ENCODE measurements around the gene DIRAS3.

The DIRAS3 gene, protein sequence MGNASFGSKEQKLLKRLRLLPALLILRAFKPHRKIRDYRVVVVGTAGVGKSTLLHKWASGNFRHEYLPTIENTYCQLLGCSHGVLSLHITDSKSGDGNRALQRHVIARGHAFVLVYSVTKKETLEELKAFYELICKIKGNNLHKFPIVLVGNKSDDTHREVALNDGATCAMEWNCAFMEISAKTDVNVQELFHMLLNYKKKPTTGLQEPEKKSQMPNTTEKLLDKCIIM

DNA sequence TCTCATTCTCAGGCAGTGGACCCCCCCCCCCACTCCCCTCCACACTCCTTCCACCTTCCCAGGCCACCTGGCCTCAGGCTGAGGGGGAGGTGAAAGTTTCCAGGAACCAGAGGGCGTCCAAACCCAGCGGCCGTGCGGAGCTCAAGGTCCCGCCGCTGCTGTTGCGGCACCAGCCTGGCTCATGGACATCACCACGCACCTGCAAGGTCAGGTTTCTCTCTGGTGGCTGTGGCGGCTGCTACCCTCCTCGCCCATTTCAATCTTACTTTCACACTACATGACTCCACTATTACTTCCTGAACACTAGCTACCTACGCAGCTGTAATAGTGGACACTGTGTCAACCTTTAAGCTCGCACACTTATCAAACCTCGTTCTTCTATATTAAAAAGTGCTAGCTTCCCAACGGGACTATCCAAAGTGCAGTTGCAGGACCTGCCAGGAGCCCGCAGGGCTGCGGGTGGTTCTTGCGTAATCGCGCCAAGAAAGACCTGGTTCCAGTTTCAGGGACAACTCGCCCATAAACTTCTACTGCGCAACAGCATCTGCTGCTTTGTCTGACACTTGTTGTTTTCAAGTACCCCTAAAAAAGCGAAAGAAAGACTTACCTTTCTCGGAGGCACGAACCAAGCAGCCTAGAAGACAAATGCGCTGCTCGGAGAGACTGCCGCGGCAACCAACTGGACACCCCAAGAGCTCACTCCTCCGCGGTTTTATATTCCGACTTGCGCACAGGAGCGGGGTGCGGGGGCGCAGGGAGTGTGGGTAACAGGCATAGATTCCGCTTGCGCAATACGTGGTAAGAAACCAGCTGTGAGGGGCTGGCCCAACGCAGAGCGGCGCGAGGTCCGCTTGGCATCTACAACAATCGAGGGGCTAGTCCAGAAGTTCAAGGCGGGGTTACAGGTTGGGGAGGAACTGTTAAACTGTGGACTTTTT lies at the start of gene DIRAS3:
Gene DIRAS3 (minus strand): TSS at position 687 of the 938 bp plus-strand sequence. CDS start 3,330 bp downstream, outside the sequence.
- Histone ChIP-seq H3K36me3 (ENCODE audit: control insufficient read depth, low read length) (no peaks in the 10 kb centered on the region), H3K4me3 (ENCODE audit: low read length) (no peak within 1 kb of the TSS), H3K4me2 (ENCODE audit: low read length) (no peak within 1 kb of the TSS)

DNA sequence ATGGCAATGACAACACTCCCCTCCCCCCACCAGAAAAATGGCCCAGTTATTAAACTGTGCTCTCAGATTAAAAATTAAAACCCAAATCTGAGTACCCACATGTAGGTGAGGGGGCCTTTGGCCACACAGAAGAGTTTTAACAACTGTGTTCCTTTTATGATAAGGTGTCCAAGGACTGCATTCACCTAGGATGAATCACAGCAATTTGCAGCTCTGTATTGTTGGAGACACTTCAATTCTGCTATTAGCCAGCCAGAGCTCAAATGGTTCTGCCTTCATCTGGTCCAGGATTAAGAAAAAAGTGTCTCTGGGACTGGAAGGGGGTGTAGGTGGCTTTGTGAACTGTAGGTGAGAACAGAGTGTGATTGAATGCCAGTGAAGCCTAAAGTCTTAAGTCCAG lies 43.3 kb upstream of the DIRAS3 start:
- Histone ChIP-seq H3K27ac (ENCODE audit: low read depth, low read length) (no peak overlapping the region), H3K4me1 (ENCODE audit: control insufficient read depth, low read length) (no peaks in the 10 kb centered on the region), H3K9me2 (replicated peaks; ENCODE audit: control insufficient read depth, low read length) (no peaks in the 10 kb centered on the region), H3K79me2 (ENCODE audit: control insufficient read depth, low read length) (no peaks in the 10 kb centered on the region), H3K9me3 (ENCODE audit: control insufficient read depth, insufficient read depth, low read length) (no peaks in the 10 kb centered on the region), H3K27me3 (ENCODE audit: control insufficient read depth, low read length) (no peaks in the 10 kb centered on the region), H3K4me2 (ENCODE audit: low read length) (no peak overlapping the region), H4K20me1 (ENCODE audit: control insufficient read depth, insufficient read depth, low read depth, low read length) (no peaks in the 10 kb centered on the region), H3F3A (ENCODE audit: control insufficient read depth, insufficient read depth) (no peaks in the 10 kb centered on the region), H3K36me3 (ENCODE audit: control insufficient read depth, low read length) (no peaks in the 10 kb centered on the region), H3K4me3 (ENCODE audit: low read length) (no peak overlapping the region)
- TF ChIP-seq, protein P1, sequence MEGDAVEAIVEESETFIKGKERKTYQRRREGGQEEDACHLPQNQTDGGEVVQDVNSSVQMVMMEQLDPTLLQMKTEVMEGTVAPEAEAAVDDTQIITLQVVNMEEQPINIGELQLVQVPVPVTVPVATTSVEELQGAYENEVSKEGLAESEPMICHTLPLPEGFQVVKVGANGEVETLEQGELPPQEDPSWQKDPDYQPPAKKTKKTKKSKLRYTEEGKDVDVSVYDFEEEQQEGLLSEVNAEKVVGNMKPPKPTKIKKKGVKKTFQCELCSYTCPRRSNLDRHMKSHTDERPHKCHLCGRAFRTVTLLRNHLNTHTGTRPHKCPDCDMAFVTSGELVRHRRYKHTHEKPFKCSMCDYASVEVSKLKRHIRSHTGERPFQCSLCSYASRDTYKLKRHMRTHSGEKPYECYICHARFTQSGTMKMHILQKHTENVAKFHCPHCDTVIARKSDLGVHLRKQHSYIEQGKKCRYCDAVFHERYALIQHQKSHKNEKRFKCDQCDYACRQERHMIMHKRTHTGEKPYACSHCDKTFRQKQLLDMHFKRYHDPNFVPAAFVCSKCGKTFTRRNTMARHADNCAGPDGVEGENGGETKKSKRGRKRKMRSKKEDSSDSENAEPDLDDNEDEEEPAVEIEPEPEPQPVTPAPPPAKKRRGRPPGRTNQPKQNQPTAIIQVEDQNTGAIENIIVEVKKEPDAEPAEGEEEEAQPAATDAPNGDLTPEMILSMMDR (IDR thresholded peaks at IDR 0.05; ENCODE audit: low read depth, low read length, poor library complexity, severe bottlenecking) = no peak
- no peak for TF ChIP-seq EZH2phosphoT487 (IDR thresholded peaks at IDR 0.05; ENCODE audit: borderline replicate concordance, low read length)

More for the DNA sequence above, at the start of gene DIRAS3:
- TF ChIP-seq, protein P1 (IDR thresholded peaks at IDR 0.05; ENCODE audit: low read depth, low read length, poor library complexity, severe bottlenecking) = no peak
- TF ChIP-seq EZH2phosphoT487 (IDR thresholded peaks at IDR 0.05; ENCODE audit: borderline replicate concordance, low read length) = no peak
- Histone ChIP-seq H3K9me2 (replicated peaks; ENCODE audit: control insufficient read depth, low read length) (no peaks in the 10 kb centered on the region), H4K20me1 (ENCODE audit: control insufficient read depth, insufficient read depth, low read depth, low read length) (no peaks in the 10 kb centered on the region), H3F3A (ENCODE audit: control insufficient read depth, insufficient read depth) (no peaks in the 10 kb centered on the region), H3K4me1 (ENCODE audit: control insufficient read depth, low read length) (no peaks in the 10 kb centered on the region), H3K9me3 (ENCODE audit: control insufficient read depth, insufficient read depth, low read length) (no peaks in the 10 kb centered on the region), H3K27me3 (ENCODE audit: control insufficient read depth, low read length) (no peaks in the 10 kb centered on the region), H3K79me2 (ENCODE audit: control insufficient read depth, low read length) (no peaks in the 10 kb centered on the region), H3K27ac (ENCODE audit: low read depth, low read length) (no peak within 1 kb of the TSS)

DNA sequence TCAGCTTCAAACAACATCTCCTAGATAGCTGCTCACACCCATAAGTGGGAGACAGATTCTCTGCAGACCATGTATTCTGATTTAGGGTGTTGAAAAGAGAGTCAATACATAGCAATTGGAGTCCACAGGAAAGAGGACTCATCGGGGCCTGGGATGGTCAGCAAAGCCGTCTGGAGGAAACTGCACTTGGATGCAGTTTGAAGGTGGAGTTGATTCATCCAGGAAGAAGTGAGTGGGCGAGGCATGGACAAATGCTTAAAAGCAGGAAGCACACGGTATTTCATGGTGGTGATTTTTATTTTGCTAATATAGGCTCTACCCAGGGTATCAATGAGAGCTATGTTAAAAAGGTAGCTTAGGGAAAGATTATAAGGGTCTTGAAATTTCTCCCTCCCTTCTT lies 36.8 kb upstream of the DIRAS3 start:
- no peaks in the 10 kb centered on the region for H4K20me1 ChIP-seq (ENCODE audit: control insufficient read depth, insufficient read depth, low read depth, low read length)
- no peaks in the 10 kb centered on the region for H3K79me2 ChIP-seq (ENCODE audit: control insufficient read depth, low read length)
- H3F3A ChIP-seq (ENCODE audit: control insufficient read depth, insufficient read depth) = no peaks in the 10 kb centered on the region
- H3K4me1 ChIP-seq (ENCODE audit: control insufficient read depth, low read length) = no peaks in the 10 kb centered on the region
- H3K4me2 ChIP-seq (ENCODE audit: low read length) = no peak overlapping the region
- H3K27me3 ChIP-seq (ENCODE audit: control insufficient read depth, low read length) = no peaks in the 10 kb centered on the region
- no peaks in the 10 kb centered on the region for H3K9me3 ChIP-seq (ENCODE audit: control insufficient read depth, insufficient read depth, low read length)
- no peak overlapping the region for H3K4me3 ChIP-seq (ENCODE audit: low read length)
- H3K36me3 ChIP-seq (ENCODE audit: control insufficient read depth, low read length) = no peaks in the 10 kb centered on the region
- no peak overlapping the region for H3K27ac ChIP-seq (ENCODE audit: low read depth, low read length)
- H3K9me2 ChIP-seq (replicated peaks; ENCODE audit: control insufficient read depth, low read length) = no peaks in the 10 kb centered on the region
- TF ChIP-seq EZH2phosphoT487 (IDR thresholded peaks at IDR 0.05; ENCODE audit: borderline replicate concordance, low read length) = no peak
- TF ChIP-seq, protein P1 (IDR thresholded peaks at IDR 0.05; ENCODE audit: low read depth, low read length, poor library complexity, severe bottlenecking) = no peak

Data from DOHH2 (cell line).